Epithelial cell of prostate (primary cell): ENCODE data around the gene PARD6B.
"Not testable (repeated sequence)": the region's sequence is repeated elsewhere in the genome, so short reads cannot be mapped to it uniquely, and the experiment has no call there.

Experiments used
- DNase-seq: peaks from one replicate; pipeline ENCODE4 v3.0.0-alpha.2; 2011; ENCODE audit warnings: low read depth, low spot score
- H3K27ac ChIP-seq: fragments of 450-650 bp; 2 replicates; pipeline ENCODE4 v1.5.1; 2017; ENCODE audit warnings: mild to moderate bottlenecking

The PARD6B gene

DNA sequence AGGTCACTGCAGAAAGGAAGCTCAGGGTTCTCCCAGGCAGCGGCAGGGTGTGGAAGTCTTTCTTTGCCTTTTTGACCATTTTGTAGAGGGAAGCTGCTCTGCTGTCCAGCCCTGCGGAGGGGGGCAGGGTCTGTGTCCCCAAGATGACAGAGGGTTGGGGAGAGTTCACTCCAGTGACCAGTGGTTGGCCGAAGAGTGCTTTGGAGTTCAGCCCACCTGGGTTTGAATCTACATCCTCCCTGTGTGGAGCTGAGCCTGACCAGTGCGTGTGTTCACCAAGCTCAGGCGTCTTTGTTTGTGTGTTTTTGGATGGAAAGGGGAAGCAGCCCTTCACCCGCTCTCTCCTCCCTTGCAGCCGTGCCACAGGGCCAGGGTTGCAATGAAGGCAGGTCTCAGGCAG lies 37.6 kb downstream of the PARD6B start:
- not testable (repeated sequence) for H3K27ac ChIP-seq, DNase-seq

DNA sequence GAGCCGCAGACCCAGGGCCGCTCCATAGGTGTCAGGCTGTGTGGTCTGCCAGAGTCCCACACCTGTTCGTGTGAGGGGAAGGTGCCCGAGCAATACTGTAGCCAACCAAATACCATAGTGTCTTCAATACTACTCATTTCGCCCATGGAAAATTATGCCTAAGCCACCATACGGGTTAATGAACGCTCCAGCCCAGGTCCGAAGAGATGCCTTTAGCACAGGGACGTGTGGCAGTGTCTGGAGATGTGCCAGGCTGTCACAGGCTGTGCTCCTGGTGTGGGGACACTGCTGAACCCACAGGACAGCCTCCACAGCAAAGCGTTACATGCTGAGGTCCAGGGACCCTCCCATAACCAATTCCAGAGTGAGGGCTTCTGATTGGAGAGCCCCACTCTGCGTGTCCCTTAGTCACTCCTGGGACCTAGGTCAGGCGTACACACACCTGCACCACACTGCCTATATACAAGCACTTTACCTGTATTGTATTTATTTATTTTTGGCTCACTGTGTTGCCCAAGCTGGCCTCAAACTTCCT lies 38.2 kb downstream of the PARD6B start:
- not testable (repeated sequence) for H3K27ac ChIP-seq

DNA sequence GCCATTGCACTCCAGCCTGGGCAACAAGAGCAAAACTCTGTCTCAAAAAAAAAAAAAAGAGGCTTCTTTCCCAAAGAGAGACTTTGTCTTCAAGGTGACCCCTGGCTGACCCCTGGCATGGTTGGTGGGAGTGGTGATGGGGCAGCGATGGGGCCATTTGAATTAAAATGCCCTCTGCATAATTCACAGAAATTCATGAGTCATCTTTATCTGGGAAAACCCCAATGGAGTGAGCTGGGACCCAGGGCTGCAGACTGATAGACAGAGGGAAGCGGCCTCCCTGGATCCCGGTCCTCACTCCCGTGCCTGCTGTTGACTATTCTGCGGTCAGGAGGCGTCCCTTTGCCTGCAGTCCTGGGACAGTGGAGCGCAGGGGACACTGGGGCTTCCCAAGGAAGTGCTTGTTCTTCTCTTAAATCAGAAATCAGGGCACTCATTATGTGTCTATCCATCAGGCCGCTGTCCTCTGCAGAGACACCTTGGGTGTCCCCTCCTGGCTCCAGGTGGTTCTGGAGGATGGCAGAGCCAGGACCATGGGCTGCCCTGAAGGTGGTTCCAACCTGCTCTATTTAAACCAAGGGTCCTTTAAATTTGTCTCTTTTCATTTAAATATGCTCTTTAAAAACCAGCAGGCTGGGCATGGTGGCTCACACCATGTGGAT lies 40.2 kb downstream of the PARD6B start:
- DNase-seq, H3K27ac ChIP-seq: not testable (repeated sequence)

More for the DNA sequence above, 38.2 kb downstream of the PARD6B start:
- DNase-seq: not testable (repeated sequence)

DNA sequence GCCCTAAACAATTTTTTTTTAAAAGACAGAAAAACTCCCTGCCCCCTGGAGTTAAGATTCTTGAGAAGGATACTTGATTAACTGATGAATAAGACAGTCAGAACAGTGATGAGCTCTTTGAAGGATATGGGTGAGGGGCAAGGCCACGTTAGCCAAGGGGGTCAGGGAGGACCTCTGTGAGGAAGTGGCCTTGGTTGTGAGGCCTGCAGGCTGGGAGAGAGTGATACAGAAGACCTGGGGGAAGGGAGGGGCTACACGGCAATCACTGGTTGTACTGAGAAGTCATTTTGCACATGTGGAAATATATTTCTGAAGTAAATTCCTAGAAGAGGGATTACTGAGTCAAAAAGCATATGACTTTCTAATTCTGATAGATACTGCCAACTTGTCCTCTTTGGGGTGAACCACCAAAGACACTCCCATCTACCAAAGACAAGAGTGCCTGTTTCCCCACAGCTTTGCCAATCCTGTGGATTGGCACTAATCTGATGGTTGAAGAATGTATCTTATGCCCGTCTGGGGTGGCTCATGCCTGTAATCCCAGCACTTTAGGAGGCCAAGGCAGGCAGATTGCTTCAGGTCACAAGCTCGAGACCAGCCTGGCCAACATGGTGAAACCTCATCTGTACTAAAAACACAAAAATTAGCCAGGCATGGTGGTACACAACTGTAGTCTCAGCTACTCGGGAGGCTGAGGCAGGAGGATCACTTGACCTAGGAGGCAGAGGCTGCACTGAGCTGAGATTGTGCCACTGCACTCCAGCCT lies 41.2 kb downstream of the PARD6B start:
- no peak for DNase-seq
- H3K27ac ChIP-seq: no peak overlapping the region

DNA sequence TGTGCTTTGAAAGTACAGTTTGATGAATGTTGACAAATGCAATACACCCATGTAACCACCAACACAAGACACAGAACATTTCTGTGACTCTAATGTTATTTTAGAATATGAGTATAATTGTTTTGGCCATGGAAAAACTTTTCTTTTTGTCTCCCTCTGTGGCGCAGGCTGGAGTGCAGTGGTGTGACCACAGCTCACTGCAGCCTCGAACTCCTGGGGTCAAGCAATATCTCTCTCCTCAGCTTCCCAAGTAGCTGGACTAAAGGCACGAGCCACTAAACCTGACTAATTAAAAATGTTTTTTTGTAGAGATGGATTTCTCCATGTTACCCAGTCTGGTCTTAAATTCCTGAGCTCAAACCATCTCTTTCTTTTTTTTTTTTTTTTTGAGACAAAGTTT lies 43.1 kb downstream of the PARD6B start:
- no peak overlapping the region for H3K27ac ChIP-seq
- no peak for DNase-seq

DNA sequence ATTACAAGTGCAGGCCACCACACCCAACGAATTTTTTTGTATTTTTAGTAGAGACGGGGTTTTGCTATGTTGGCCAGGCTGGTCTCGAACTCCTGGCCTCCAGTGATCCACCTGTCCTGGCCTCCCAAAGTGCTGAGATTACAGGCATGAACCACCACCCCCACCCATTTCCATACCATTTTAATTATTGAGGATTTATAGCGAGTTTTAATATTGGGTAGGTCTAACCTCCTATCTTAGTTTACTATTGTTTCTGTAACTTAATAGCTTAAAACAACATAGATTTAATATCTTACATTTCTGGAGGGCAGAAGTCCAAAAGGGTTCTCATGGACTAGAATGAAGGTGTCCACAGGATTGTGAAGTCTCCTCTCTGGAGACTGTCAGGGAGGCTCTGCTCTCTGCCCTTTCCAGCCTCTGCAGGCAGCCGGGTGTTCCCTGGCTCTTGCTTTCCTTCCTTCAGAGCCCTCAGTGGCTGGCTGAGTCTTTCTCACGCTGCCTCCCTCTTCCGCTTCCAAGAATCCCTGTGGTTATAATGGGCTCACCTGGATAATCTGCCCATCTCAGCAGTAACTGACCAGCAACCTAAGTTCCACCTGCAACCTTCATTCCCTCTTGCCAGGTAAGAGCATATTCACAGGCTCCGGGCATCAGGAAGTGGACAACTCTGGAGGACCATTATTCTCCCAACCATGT lies 44.9 kb downstream of the PARD6B start:
- no peak overlapping the region for H3K27ac ChIP-seq
- no peak for DNase-seq

DNA sequence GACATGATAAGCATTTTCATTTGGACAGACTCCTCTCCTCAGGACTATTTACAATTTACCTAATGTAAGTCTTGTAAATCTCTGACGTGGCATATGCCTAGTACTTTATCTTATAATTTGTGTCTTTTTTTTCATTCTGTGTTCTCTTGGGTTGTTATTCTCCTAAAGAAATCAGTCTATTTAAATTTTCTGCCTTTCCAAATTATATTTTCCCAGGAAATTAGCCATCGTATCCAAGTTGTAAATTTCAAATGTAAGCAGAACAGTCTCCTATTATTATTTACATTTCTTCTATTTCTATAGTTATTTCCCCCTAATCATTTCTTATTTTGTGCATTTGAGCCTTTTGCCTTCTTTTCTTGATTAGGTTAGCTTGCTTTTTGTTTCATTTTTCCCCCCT lies 46.0 kb downstream of the PARD6B start:
- no peak overlapping the region for H3K27ac ChIP-seq
- DNase-seq: no peak

DNA sequence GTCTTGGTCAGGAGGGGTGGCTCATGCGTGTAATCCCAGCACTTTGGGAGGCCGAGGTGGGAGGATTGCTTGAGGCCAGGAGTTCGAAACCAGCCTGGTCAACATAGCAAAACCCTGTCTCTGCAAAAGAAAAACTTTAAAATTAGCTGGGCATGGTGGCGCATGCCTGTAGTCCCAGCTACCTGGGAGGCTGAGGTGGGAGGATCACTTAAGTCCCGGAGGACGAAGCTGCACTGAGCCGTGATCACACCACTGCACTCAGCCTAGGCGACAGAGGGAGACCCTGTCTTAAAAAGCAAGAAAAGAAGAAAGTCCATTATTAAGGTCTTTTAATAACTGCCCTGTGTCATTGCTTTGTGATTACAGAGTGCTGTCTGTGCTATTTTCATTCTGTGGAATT lies 47.6 kb downstream of the PARD6B start:
- DNase-seq, H3K27ac ChIP-seq: not testable (repeated sequence)

DNA sequence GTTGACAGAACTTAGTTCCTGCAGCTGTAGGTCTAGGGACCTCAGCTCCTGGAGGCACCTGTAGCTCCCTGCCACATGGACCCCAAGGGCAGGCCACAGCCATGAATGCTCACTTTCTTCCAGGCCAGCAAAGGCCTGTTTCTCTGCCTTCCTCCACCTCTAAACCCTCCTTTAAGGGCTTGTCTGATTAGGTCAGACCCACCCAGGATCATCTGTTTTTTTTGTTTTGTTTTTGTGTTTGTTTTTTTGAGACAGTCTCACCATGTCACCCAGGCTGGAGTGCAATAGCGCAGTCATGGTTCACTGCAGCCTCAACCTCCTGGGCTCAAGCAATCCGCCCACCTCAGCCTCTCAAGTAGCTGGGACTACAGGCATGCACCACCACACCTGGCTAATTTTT lies 52.0 kb downstream of the PARD6B start:
- no peak overlapping the region for H3K27ac ChIP-seq
- DNase-seq: no peak

DNA sequence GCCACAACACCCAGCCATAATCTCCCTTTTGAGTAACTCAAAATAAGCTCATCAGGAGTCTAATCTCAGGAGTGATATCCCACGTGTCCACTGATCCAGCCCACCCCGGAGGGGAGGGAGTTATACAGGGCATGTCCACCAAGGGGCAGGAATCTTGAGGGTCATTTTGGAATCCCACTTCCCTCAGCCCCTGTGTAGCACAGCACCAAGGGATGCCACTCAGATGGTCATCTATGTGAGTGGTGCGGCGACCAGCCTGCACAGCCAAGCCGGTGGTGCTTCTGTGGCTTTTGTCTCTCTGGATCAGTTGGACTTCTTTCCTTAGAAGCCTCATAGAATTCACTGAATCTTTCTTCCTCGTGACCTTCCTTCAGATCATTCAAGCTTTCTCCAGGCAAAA lies 52.5 kb downstream of the PARD6B start:
- H3K27ac ChIP-seq: no peak overlapping the region
- no peak for DNase-seq

DNA sequence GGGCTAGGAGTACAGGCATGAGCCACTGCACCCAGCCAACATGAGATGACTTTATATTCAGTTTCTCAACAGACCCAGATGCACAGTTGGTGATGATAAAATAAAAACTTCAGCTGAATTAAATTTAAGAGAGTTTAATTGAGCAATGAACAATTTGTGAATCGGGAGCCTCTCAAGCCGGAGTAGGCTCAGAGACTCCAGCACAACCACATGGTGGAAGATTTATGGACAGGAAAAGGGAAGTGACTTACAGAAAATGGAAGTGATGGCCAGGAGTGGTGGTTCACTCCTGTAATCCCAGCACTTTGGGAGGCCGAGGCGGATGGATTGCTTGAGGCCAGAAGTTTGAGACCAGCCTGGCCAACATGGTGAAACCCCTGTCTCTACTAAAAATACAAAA lies 53.1 kb downstream of the PARD6B start:
- no peak overlapping the region for H3K27ac ChIP-seq
- no peak for DNase-seq

DNA sequence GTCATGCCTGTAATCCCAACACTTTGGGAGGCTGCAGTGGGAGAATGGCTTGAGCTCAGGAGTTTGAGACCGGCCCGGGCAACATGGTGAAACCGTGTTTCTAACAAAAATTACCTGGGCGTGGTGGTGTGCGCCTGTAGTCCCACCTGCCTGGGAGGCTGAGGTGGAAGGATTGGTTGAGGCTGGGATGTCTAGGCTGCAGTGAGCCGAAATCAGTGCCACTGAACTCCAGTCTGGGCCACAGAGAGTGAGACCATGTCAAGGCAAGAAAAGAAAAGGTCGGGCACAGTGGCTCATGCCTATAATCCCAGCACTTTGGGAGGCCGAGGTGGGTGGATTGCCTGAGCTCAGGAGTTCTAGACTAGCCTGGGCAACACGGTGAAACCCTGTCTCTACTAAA lies 55.3 kb downstream of the PARD6B start:
- no peak for DNase-seq
- no peak overlapping the region for H3K27ac ChIP-seq

DNA sequence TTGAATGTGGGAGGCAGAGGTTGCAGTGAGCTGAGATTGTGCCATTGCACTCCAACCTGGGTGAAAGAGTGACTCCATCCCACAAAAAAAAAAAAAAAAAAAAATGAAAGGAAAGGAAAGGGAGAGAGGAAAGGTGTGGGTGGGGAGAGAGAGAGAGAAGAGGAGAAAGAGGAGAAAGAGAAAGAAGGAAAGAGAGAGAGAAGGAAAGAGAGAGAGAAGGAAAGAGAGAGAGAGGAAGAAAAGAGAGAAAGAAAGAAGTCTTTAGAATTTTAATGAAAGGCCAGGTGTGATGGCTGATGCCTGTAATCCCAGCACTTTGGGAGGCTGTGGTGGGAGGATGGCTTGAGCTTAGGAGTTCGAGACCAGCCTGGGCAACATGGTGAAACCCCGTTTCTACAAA lies 55.8 kb downstream of the PARD6B start:
- DNase-seq: no peak

DNA sequence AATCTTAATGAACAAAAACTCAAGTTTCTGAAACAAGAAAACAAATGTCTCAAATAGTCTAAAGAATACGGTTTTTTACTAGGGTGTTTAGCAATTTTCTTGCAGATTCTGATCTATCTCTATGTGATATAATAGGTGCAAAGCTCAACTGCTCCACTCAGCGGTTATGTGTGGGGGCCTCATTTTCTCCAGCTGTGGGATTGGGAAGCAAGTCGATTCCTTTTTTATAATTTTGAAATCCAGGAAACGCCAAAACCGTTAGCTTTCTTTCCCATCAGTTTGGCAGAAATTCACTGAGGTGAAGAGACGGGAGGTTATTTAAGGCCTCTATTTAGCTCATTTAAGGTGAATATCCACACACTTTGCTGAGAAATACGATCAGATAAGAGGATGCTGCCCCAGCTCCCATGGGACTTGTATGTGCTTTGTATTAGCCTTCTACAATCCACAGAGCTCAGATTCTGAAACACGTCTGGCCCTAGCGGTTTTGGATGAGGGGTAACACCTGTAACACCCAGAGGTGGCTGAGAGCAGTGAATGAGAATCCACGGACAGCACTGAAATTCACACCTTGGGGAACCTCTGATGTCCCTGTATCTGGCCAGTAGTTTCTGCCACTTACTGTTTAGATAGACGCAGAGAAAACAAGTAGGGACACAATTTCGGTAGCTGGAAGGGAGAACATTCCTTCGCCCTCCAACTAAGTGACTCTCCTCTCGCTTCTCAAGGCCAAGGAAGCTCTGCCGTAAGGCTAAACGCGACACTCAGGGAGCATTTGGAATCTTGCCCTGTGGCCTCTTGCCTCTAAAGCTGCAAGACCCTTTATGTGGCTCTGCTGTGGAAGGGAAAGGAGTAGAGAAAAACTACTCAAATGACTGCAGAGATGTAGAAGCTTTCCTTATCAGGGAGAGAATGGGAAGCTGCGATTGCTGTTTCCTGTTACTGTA lies 56.9 kb downstream of the PARD6B start:
- DNase-seq: no peak

More for the DNA sequence above, 55.8 kb downstream of the PARD6B start:
- H3K27ac ChIP-seq: no peak overlapping the region

DNA sequence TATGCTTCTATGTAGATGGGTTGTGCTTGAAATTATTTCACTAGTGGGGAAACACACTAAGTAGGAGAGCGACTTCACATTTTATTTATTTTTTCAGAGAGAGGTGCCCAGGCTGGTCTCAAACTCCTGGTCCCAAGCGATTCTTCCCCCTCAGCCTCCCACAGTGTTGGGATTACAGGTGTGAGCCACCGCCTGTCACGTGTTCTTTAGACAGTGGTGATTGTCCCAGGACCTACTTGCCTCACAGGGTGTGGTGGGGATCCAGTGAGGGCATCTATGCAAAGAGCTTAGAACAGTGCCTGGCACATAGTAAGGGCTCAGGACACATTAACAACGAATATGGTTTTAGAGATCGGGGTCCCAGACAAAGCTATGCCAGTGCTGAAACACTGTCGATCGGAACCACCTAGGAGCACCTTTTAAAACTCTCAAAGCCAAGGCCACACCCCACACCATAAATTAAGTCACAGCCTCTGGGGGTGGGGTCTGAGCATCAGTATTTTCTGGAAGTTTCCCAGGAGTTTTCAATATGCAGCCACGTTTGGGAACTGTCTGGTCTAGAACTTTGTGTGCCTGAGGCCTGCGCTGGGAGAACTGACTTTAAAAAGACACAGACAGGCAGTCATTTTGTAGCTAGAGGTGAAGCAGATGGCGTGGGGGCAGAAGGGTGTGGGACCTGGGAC lies 58.7 kb downstream of the PARD6B start:
- H3K27ac ChIP-seq: peak overlapping the region; percentile 73
- DNase-seq: no peak

More for the DNA sequence above, 56.9 kb downstream of the PARD6B start:
- H3K27ac ChIP-seq: no peak overlapping the region

DNA sequence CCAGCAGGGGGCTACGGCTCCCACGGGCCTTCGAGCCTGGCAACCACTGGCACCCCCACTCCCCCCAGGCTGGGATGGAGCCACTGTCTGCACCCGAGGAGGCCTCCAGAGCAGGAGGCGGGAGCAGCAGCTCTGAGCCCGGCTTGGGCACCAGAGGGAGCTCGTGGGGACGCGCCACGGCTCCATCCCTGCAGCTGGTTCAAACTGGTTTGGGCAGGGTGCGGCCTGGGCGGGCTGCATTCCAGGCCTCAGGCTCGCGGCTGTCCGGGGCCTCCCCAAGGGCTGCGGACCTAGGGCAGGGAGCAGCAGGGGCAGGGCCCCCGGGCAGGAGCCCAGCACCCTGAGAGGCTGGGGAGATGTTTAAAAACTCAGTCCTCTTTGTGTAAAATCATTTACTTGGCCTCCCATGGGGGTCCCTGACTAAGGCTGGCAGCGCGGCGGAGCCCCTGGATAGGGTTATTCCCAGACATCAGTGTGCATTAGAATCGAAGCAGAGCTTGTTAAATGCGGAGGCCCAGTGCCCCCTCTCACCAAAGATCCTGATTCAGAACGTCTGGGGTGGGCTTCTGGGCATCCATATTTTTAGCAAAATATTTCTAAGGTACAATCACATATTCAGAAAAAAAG lies 59.4 kb downstream of the PARD6B start:
- H3K27ac ChIP-seq: peak overlapping the region; percentile 73
- DNase-seq: peak; percentile 49

DNA sequence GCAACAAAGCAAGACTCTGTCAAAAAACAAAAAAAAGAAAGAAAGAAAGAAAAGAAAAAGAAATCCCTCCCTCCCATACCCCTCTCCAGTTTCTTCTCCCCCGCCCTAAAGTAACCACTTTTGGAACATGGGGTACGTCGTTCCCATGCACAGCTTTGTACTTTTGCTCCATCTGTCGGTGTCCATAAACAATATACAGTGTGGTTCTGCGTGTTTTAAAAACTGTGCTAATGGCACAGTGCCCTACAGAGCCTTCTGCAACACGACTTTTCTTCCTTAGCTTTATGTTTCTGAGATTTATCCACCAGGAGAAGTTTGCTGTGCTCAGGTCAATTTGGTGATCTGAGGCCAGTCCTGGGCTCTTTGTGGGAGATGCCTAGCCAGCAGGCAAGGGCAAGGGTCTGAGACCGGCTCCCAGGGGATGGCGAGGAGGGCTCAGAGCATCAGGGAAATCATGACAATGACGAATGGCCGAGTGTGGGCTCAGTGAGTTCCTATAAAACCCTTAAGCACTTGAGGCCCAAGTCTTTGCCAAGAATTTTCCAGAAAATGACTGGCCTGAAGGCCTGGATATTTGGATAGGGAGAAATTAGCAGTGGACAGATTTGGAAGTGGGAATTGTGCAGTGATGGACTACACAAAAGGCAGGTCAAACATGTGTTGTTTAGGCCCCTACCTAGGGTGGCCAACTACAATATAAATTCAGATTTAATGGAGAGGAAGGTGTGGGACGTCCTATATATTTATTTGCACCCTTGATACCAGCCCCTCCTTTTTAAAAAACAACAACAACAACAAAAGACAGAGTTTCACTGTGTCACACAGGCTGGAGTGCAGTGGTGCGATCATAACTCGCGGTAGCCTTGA lies 61.6 kb downstream of the PARD6B start:
- no peak overlapping the region for H3K27ac ChIP-seq
- DNase-seq: no peak

DNA sequence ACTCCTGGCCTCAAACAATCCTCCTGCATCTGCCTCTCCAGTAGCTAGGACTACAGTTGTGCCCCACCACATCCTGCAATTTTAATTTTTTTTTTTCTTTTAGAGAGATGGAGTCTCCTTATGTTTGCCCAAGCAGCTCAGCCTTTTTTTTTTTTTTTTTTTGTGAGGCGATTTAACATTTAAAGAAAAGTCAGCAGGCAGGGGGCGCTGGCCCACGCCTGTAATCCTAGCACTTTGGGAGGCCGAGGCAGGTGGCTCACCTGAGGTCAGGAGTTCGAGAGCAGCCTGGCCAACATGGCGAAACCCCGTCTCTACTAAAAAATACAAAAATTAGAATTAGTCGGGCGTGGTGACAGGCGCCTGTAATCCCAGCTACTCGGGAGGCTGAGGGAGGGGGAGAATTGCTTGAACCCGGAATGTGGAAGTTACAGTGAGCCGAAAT lies 62.2 kb downstream of the PARD6B start:
- not testable (repeated sequence) for H3K27ac ChIP-seq, DNase-seq
